GM06990 (cell line): ENCODE results near the gene C5orf24.
A peak's percentile ranks its signal among the peaks of the same experiment; 100 is the strongest.
"Not testable (repeated sequence)": the region's sequence is repeated elsewhere in the genome, so short reads cannot be mapped to it uniquely, and the experiment has no call there.

ENCODE experiments used
- DNase-seq: peaks from one replicate; pipeline ENCODE4 v3.0.0-alpha.2; 2011; ENCODE audit not compliant: insufficient read length; ENCODE audit errors: extremely low read depth
- H3K27me3 ChIP-seq: replicated peaks from 2 replicates; pipeline ENCODE4 v1.6.0; 2011; ENCODE audit warnings: low read length; ENCODE audit not compliant: control insufficient read depth, insufficient read depth
- H3K36me3 ChIP-seq: 2 replicates; pipeline ENCODE4 v1.5.1; 2011; ENCODE audit warnings: low read length; ENCODE audit not compliant: control insufficient read depth, insufficient read depth
- H3K4me3 ChIP-seq: replicated peaks from 2 replicates; pipeline ENCODE4 v1.5.1; 2011; ENCODE audit warnings: low read depth, mild to moderate bottlenecking, control low read depth, low read length
- CTCF ChIP-seq: IDR thresholded peaks from 2 replicates; pipeline ENCODE4 v1.5.1; 2011; ENCODE audit warnings: low read length, control low read depth, mild to moderate bottlenecking, inconsistent platforms; ENCODE audit not compliant: insufficient read depth, poor library complexity, severe bottlenecking

Gene C5orf24

GRCh38 chr5:134845335-134845851 is 375 bp upstream of the C5orf24 start:
- H3K27me3 ChIP-seq, result no peaks in the 10 kb centered on the region
- H3K4me3 ChIP-seq, result peak overlapping the region; percentile 53
- no peak for DNase-seq
- TF ChIP-seq CTCF, result no peak
- no peaks in the 10 kb centered on the region; the same call in 1 of the 2 replicates for H3K36me3 ChIP-seq

GRCh38 chr5:134846641-134846960 is 833 bp downstream of the C5orf24 start:
- no peak for DNase-seq
- no peak for TF ChIP-seq CTCF
- peak overlapping the region; percentile 93 for H3K4me3 ChIP-seq
- no peaks in the 10 kb centered on the region; the same call in 1 of the 2 replicates for H3K36me3 ChIP-seq
- H3K27me3 ChIP-seq, result no peaks in the 10 kb centered on the region

- not testable (repeated sequence) for H3K4me3 ChIP-seq, H3K36me3 ChIP-seq, H3K27me3 ChIP-seq, DNase-seq
These were observed 3.7 kb downstream of the C5orf24 start for GRCh38 chr5:134849434-134849933.

- H3K4me3 ChIP-seq, result no peak overlapping the region
- no peak for DNase-seq
- peaks cover 9% of the 10 kb centered on the region for H3K36me3 ChIP-seq
- peak; percentile 49 for TF ChIP-seq CTCF
- H3K27me3 ChIP-seq, result no peaks in the 10 kb centered on the region
These were observed 5.6 kb downstream of the C5orf24 start for GRCh38 chr5:134851307-134851923.

GRCh38 chr5:134856465-134856864 is 10.7 kb downstream of the C5orf24 start:
- peaks cover 13% of the 10 kb centered on the region for H3K36me3 ChIP-seq
- H3K27me3 ChIP-seq, H3K4me3 ChIP-seq, DNase-seq: not testable (repeated sequence)

- TF ChIP-seq CTCF, result no peak
- H3K4me3 ChIP-seq, result no peak overlapping the region
- peaks cover 10% of the 10 kb centered on the region for H3K36me3 ChIP-seq
- no peaks in the 10 kb centered on the region for H3K27me3 ChIP-seq
- no peak for DNase-seq
These were observed 11.6 kb downstream of the C5orf24 start for GRCh38 chr5:134857401-134857800.

GRCh38 chr5:134864707-134865106 is 18.9 kb downstream of the C5orf24 start:
- no peaks in the 10 kb centered on the region for H3K27me3 ChIP-seq
- no peak for TF ChIP-seq CTCF
- H3K36me3 ChIP-seq, result peaks cover 4% of the 10 kb centered on the region
- H3K4me3 ChIP-seq, result no peak overlapping the region
- DNase-seq, result no peak
